ENCODE results near the gene TDG. TPM values are rescaled to one million over a fixed set of nuclear protein-coding genes. Genes with fewer than 3 reads are reported as not detected.

Gene TDG
- total and polyA plus RNA-seq, 2 donors (not counting 3 experiments of a cell fraction or from before 2014, with no cell fraction given): 17.6 to 36.8 TPM

DNA sequence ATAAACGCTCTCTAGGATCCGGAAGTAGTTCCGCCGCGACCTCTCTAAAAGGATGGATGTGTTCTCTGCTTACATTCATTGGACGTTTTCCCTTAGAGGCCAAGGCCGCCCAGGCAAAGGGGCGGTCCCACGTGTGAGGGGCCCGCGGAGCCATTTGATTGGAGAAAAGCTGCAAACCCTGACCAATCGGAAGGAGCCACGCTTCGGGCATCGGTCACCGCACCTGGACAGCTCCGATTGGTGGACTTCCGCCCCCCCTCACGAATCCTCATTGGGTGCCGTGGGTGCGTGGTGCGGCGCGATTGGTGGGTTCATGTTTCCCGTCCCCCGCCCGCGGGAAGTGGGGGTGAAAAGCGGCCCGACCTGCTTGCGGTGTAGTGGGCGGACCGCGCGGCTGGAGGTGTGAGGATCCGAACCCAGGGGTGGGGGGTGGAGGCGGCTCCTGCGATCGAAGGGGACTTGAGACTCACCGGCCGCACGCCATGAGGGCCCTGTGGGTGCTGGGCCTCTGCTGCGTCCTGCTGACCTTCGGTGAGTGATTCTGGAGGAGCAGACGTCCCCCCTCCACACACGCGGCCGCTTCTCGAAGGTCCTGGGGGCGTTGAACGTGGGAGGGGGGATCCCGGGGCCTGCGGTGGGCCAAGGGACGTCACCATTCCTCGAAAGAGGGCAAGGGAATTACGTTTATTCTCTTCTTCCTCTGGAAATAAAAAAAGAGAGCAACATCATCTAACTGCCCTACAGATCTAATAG, 35.5 kb upstream of the TDG start, which contains the start of gene HSP90B1:
TSS of gene HSP90B1 (plus strand) at position 377 of the 753 bp plus-strand sequence. CDS start at position 483, 106 bp downstream.
- peaks cover 11 to 17% of the 10 kb centered on the region in 2 experiments for H3K36me3 ChIP-seq (ENCODE audit: control insufficient read depth in 2 of 2, extremely low read depth in 1 of 2, insufficient read depth in 2 of 2, low read length in 2 of 2)
- no peaks in the 10 kb centered on the region for H3K27me3 ChIP-seq (ENCODE audit: control insufficient read depth in 2 of 2, insufficient read depth in 2 of 2, low read length in 2 of 2)
- DNase-seq (ENCODE audit: low read depth, low spot score) (peak; percentile 100), FAIRE-seq (peak; percentile 99)
- H3K9ac ChIP-seq (replicated peaks; ENCODE audit: extremely low read depth, insufficient read depth, low read length): peak within 1 kb of the TSS; percentile 90
- dilution Hi-C loops (cut with MboI; ENCODE audit: extremely low pct_ligation_motif_present, low sequenced_read_pairs) (no loop called here), intact Hi-C loops (cut with micrococcal nuclease) (loop anchor here (1.0 kb wide), 4 partner anchors 27 to 89 kb away; partner anchors contain the start of genes NT5DC3 and TDG)
- peaks cover 4% of the 10 kb centered on the region for H4K20me1 ChIP-seq (replicated peaks; ENCODE audit: control insufficient read depth, extremely low read depth, insufficient read depth, low read length)
- POLR2A ChIA-PET: interaction anchor here (0.6 to 2.1 kb wide), 6 partner anchors 10 to 134 kb away, joined by 3 to 12 read pairs (median 6); partner anchors contain the start of genes HCFC2 and TDG
- TF ChIP-seq MYC (IDR thresholded peaks at IDR 0.05; ENCODE audit: low read depth, low read length): peak; percentile 1
- TF ChIP-seq GATA2 (IDR thresholded peaks at IDR 0.05; ENCODE audit: insufficient read depth, insufficient read length, low read depth, low read length): no peak
- peak; percentile 96 for TF ChIP-seq POLR2A (IDR thresholded peaks at IDR 0.05; ENCODE audit: low read depth, low read length)
- no peak for TF ChIP-seq CTCF (IDR thresholded peaks at IDR 0.05; ENCODE audit: extremely low read depth in 1 of 2, insufficient read depth in 1 of 2, low read depth in 1 of 2, low read length in 2 of 2)
- peak; percentile 49 for TF ChIP-seq MAX (IDR thresholded peaks at IDR 0.05; ENCODE audit: insufficient read depth, insufficient read length)
- no peak for TF ChIP-seq FOS (IDR thresholded peaks at IDR 0.05; ENCODE audit: borderline replicate concordance, insufficient read depth, low read length)
- TF ChIP-seq EZH2 (IDR thresholded peaks at IDR 0.05; ENCODE audit: borderline replicate concordance, low read depth, low read length, severe bottlenecking): no peak
- peak; percentile 96 for TF ChIP-seq POLR2AphosphoS5 (IDR thresholded peaks at IDR 0.05; ENCODE audit: insufficient read depth, low read depth, low read length)
- no peak for TF ChIP-seq JUN (IDR thresholded peaks at IDR 0.05; ENCODE audit: borderline replicate concordance, insufficient read depth, insufficient read length, low read depth)
- BruUV-seq (replicated peaks): no TSS peak
- no peaks in the 10 kb centered on the region for H3K9me3 ChIP-seq (replicated peaks; ENCODE audit: control insufficient read depth, insufficient read depth, low read length)
- CTCF ChIA-PET: interaction anchor here (1.0 to 1.9 kb wide), 9 partner anchors 9 to 297 kb away, joined by 3 to 8 read pairs (median 5); partner anchors contain the start of gene NT5DC3
- H3K4me1 ChIP-seq (ENCODE audit: control insufficient read depth, extremely low read depth, insufficient read depth, low read length): peaks cover 35% of the 10 kb centered on the region
- peak within 1 kb of the TSS; percentile 95 for H3K4me2 ChIP-seq (ENCODE audit: insufficient read depth, low read length)
- peaks cover 48% of the 10 kb centered on the region for H3K79me2 ChIP-seq (ENCODE audit: control insufficient read depth, insufficient read depth, low read length)
- peak within 1 kb of the TSS; percentile 91 for H3K27ac ChIP-seq (ENCODE audit: insufficient read depth, low read depth, low read length)
- H3K4me3 ChIP-seq (replicated peaks in 1 of 3; ENCODE audit: insufficient read depth in 1 of 3, low read depth in 1 of 3, low read length in 3 of 3): peak within 1 kb of the TSS; percentile 86 to 98 (median 86)
- peak within 1 kb of the TSS; percentile 79 for H2AFZ ChIP-seq (ENCODE audit: low read depth, low read length)
- H3K9me1 ChIP-seq (replicated peaks; ENCODE audit: control insufficient read depth, extremely low read depth, insufficient read depth, low read length): no peaks in the 10 kb centered on the region

Data from endothelial cell of umbilical vein (primary cell).